Caco-2 (cell line): ENCODE results near the gene STAB2. TPM values are rescaled to one million over a fixed set of nuclear protein-coding genes. Genes with fewer than 3 reads are reported as not detected.
A peak's percentile ranks its signal among the peaks of the same experiment; 100 is the strongest.

Experiments
- BruUV-seq: library from RNA; stranded (reverse); fragments of 400-500 nt; replicated peaks from 2 replicates; lab custom pipeline; 2021; lab: Mats Ljungman, UMichigan
- CTCF ChIA-PET: fragments of 300-600 bp; sonication (Branson Sonifier 250); formaldehyde crosslinking; loops from one replicate; lab custom pipeline; 2022; ENCODE audit warnings: antibody characterized with exemption; lab: Charles Lee
- POLR2A ChIA-PET: fragments of 300-600 bp; sonication (Branson Sonifier 250); formaldehyde crosslinking; loops from one replicate; lab custom pipeline; 2022; ENCODE audit warnings: antibody characterized with exemption; lab: Charles Lee
- DNase-seq, 2 experiments: peaks; one replicate each; pipeline versions ENCODE4 v3.0.0 to v3.0.0-alpha.2; 2020 to 2022
- H3K27me3 ChIP-seq: replicated peaks from 2 replicates; pipeline ENCODE4 v1.6.0; 2011; ENCODE audit warnings: low read length; ENCODE audit not compliant: control insufficient read depth, insufficient read depth
- H3K36me3 ChIP-seq: 2 replicates; pipeline ENCODE4 v1.5.1; 2011; ENCODE audit warnings: low read length; ENCODE audit not compliant: control insufficient read depth, insufficient read depth
- H3K4me1 ChIP-seq: fragments of 250-450 bp; sonication (Bioruptor Pico); 2 replicates; pipeline ENCODE4 v1.5.1; 2020; ENCODE audit warnings: mild to moderate bottlenecking
- H3K4me3 ChIP-seq: 2 replicates; pipeline ENCODE4 v1.5.1; 2011; ENCODE audit warnings: low read depth, mild to moderate bottlenecking, control low read depth, low read length
- H3K9me3 ChIP-seq: fragments of 250-450 bp; sonication (Bioruptor Pico); 2 replicates; pipeline ENCODE4 v1.5.1; 2020; ENCODE audit warnings: mild to moderate bottlenecking, moderate library complexity
- H3K27ac Mint-ChIP-seq: one replicate; pipeline ENCODE4 v1.8.0; 2022; ENCODE audit warnings: mixed read lengths; ENCODE audit not compliant: unreplicated experiment
- H3K27me3 Mint-ChIP-seq: one replicate; pipeline ENCODE4 v1.8.0; 2022; ENCODE audit warnings: mixed read lengths; ENCODE audit not compliant: insufficient read depth, unreplicated experiment
- H3K36me3 Mint-ChIP-seq: one replicate; pipeline ENCODE4 v1.8.0; 2022; ENCODE audit warnings: mild to moderate bottlenecking, mixed read lengths; ENCODE audit not compliant: insufficient read depth, unreplicated experiment
- H3K4me1 Mint-ChIP-seq: one replicate; pipeline ENCODE4 v1.8.0; 2022; ENCODE audit warnings: low read depth, mixed read lengths; ENCODE audit not compliant: unreplicated experiment
- H3K4me3 Mint-ChIP-seq: one replicate; pipeline ENCODE4 v1.8.0; 2022; ENCODE audit warnings: mild to moderate bottlenecking, moderate library complexity, mixed read lengths; ENCODE audit not compliant: unreplicated experiment
- H3K9me3 Mint-ChIP-seq: one replicate; pipeline ENCODE4 v1.8.0; 2022; ENCODE audit warnings: mixed read lengths; ENCODE audit not compliant: unreplicated experiment
- CTCF ChIP-seq, 2 experiments: fragments of 200-600 bp in 1 of 2; IDR thresholded peaks; 1 replicate in 1 of 2; 2 replicates in 1 of 2; pipeline versions ENCODE4 v1.5.1 to v1.8.0; 2011 to 2022; ENCODE audit warnings: antibody characterized with exemption in 1 of 2, control low read depth in 1 of 2, inconsistent platforms in 1 of 2, low read depth in 1 of 2, low read length in 1 of 2, mild to moderate bottlenecking in 1 of 2, moderate library complexity in 1 of 2; ENCODE audit not compliant: insufficient read depth in 1 of 2, severe bottlenecking in 1 of 2, unreplicated experiment in 1 of 2
- intact Hi-C: fragments of 100-400 bp; cut with micrococcal nuclease; formaldehyde crosslinking; loops from one replicate; pipeline ENCODE4 v1.10.0; 2022; ENCODE audit not compliant: unreplicated experiment
- total RNA-seq: library from RNA; stranded (reverse); gene quantifications from 2 replicates; pipeline ENCODE4 v1.2.3, GENCODE V29; 2022

The STAB2 gene
- total RNA-seq, 1 experiment from 2014 or later: 0.25 TPM

- intact Hi-C loops: no loop called here
- H3K9me3 Mint-ChIP-seq: no peaks in the 10 kb centered on the region
- H3K4me1 Mint-ChIP-seq: peaks cover 35% of the 10 kb centered on the region
- no peak for DNase-seq
- Histone ChIP-seq H3K4me1 (peaks cover 19% of the 10 kb centered on the region), H3K9me3 (no peaks in the 10 kb centered on the region), H3K36me3 (no peaks in the 10 kb centered on the region), H3K27me3 (no peaks in the 10 kb centered on the region), H3K4me3 (no peak overlapping the region)
- no peaks in the 10 kb centered on the region for H3K27me3 Mint-ChIP-seq
- H3K4me3 Mint-ChIP-seq: no peak overlapping the region
- no peak overlapping the region for H3K27ac Mint-ChIP-seq
- POLR2A ChIA-PET: no interaction called here
- CTCF ChIA-PET: no interaction called here
- TF ChIP-seq CTCF (IDR thresholded peaks at IDR 0.05; ENCODE audit: insufficient read depth in 1 of 2, low read depth in 1 of 2, low read length in 1 of 2, severe bottlenecking in 1 of 2, unreplicated experiment in 1 of 2): no peak
- BruUV-seq: no TSS peak
- H3K36me3 Mint-ChIP-seq: peaks cover 15% of the 10 kb centered on the region
Observed at GRCh38 chr12:103801709-103802585, 214.9 kb downstream of the STAB2 start.

DNA sequence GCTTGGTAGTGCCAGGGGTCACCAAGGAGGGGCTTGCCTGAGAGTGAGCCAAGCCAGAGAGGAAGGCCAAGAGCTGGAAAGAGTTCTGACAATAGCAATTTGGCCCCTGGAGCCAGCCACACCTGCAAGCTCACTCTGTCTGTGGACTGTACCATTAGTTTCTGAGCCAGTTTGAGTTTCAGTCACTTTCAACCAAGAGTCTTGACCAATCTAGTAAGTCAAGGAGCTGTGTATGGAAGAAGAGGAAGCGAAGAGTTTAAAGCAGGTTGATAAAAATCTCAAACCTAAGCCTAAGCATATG, 215.5 kb downstream of the STAB2 start:
- intact Hi-C loops: no loop called here
- peaks cover 35% of the 10 kb centered on the region for H3K4me1 Mint-ChIP-seq
- CTCF ChIA-PET: no interaction called here
- no peak for TF ChIP-seq CTCF (IDR thresholded peaks at IDR 0.05; ENCODE audit: insufficient read depth in 1 of 2, low read depth in 1 of 2, low read length in 1 of 2, severe bottlenecking in 1 of 2, unreplicated experiment in 1 of 2)
- no peak for DNase-seq
- Histone ChIP-seq H3K4me1 (peaks cover 19% of the 10 kb centered on the region), H3K27me3 (no peaks in the 10 kb centered on the region), H3K36me3 (no peaks in the 10 kb centered on the region), H3K9me3 (no peaks in the 10 kb centered on the region), H3K4me3 (no peak overlapping the region)
- no peak overlapping the region for H3K4me3 Mint-ChIP-seq
- POLR2A ChIA-PET: no interaction called here
- no peaks in the 10 kb centered on the region for H3K9me3 Mint-ChIP-seq
- BruUV-seq: no TSS peak
- peaks cover 15% of the 10 kb centered on the region for H3K36me3 Mint-ChIP-seq
- H3K27ac Mint-ChIP-seq: no peak overlapping the region
- H3K27me3 Mint-ChIP-seq: no peaks in the 10 kb centered on the region

DNA sequence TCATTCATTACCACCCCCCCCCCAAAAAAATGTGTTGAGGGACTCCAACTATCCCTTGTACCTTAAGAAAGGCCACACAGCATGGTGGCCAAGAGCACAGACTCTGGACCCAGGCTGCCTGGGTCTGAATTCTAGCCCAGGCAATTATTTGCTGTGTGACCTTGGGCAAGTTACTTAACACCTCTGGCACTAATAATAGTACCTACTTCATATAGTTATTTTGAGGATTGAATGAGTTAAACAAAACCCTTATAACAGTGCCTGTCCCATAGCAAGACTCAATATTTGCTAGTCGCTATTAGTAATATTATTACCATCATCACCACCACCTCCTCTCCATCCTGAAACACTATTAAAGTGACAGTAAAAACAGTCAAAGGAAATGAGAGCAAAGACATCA, 216.8 kb downstream of the STAB2 start:
- Histone ChIP-seq H3K9me3 (no peaks in the 10 kb centered on the region), H3K4me1 (peaks cover 19% of the 10 kb centered on the region), H3K4me3 (no peak overlapping the region), H3K36me3 (no peaks in the 10 kb centered on the region), H3K27me3 (no peaks in the 10 kb centered on the region)
- DNase-seq: no peak
- no peak for TF ChIP-seq CTCF (IDR thresholded peaks at IDR 0.05; ENCODE audit: insufficient read depth in 1 of 2, low read depth in 1 of 2, low read length in 1 of 2, severe bottlenecking in 1 of 2, unreplicated experiment in 1 of 2)
- ChIA-PET CTCF (no interaction called here), POLR2A (no interaction called here)
- Mint-ChIP-seq H3K4me1 (peaks cover 35% of the 10 kb centered on the region), H3K4me3 (no peak overlapping the region), H3K36me3 (peaks cover 15% of the 10 kb centered on the region), H3K9me3 (no peaks in the 10 kb centered on the region), H3K27ac (peak overlapping the region; percentile 33), H3K27me3 (no peaks in the 10 kb centered on the region)
- intact Hi-C loops: no loop called here
- no TSS peak for BruUV-seq
